ENCODE measurements around the gene ATP6V1G3. TPM values are rescaled to one million over a fixed set of nuclear protein-coding genes. Genes with fewer than 3 reads are reported as not detected.

Gene ATP6V1G3
- total RNA-seq, 1 donor from 2014 or later: not detected

GRCh38 chr1:198563583-198563982, 23.1 kb upstream of the ATP6V1G3 start:
- no peaks in the 10 kb centered on the region for H3K36me3 ChIP-seq
- H3K36me3 Mint-ChIP-seq: no peaks in the 10 kb centered on the region
- no peak overlapping the region for H3K4me3 Mint-ChIP-seq
- no peak overlapping the region for H3K9ac ChIP-seq
- H3K4me1 ChIP-seq: no peaks in the 10 kb centered on the region
- no peak overlapping the region for H3K27ac ChIP-seq
- no peak overlapping the region for H3K27ac Mint-ChIP-seq
- H3K27me3 ChIP-seq: no peaks in the 10 kb centered on the region
- no peaks in the 10 kb centered on the region for H3K79me2 ChIP-seq (ENCODE audit: low read depth)
- no peaks in the 10 kb centered on the region for H3K4me1 Mint-ChIP-seq
- TF ChIP-seq EZH2phosphoT487 (IDR thresholded peaks at IDR 0.05) (no peak), EZH2 (IDR thresholded peaks at IDR 0.05) (no peak), CTCF (IDR thresholded peaks at IDR 0.05) (no peak)
- H3K4me2 ChIP-seq: no peak overlapping the region
- DNase-seq (ENCODE audit: low spot score): no peak
- H3K27me3 Mint-ChIP-seq (ENCODE audit: insufficient read depth, low read depth): no peaks in the 10 kb centered on the region
- no peaks in the 10 kb centered on the region for H4K20me1 ChIP-seq (ENCODE audit: low read depth)
- no peak overlapping the region for H2AFZ ChIP-seq (replicated peaks)
- H3K9me3 Mint-ChIP-seq: peaks cover 2% of the 10 kb centered on the region
- no peaks in the 10 kb centered on the region for H3F3A ChIP-seq (ENCODE audit: low read depth)
- H3K9me3 ChIP-seq (ENCODE audit: low read depth): no peaks in the 10 kb centered on the region
- no peak overlapping the region for H3K4me3 ChIP-seq

GRCh38 chr1:198560161-198560560, 19.7 kb upstream of the ATP6V1G3 start:
- Histone ChIP-seq H3K36me3 (no peaks in the 10 kb centered on the region), H3K27ac (no peak overlapping the region), H3K79me2 (ENCODE audit: low read depth) (no peaks in the 10 kb centered on the region), H2AFZ (replicated peaks) (no peak overlapping the region), H3K27me3 (no peaks in the 10 kb centered on the region), H3K9me3 (ENCODE audit: low read depth) (no peaks in the 10 kb centered on the region), H4K20me1 (ENCODE audit: low read depth) (no peaks in the 10 kb centered on the region), H3K4me3 (no peak overlapping the region), H3K4me1 (no peaks in the 10 kb centered on the region), H3K9ac (no peak overlapping the region), H3K4me2 (no peak overlapping the region), H3F3A (ENCODE audit: low read depth) (no peaks in the 10 kb centered on the region)
- H3K27ac Mint-ChIP-seq: no peak overlapping the region
- no peaks in the 10 kb centered on the region for H3K9me3 Mint-ChIP-seq
- H3K4me3 Mint-ChIP-seq: no peak overlapping the region
- DNase-seq (ENCODE audit: low spot score): no peak
- H3K27me3 Mint-ChIP-seq (ENCODE audit: insufficient read depth, low read depth): no peaks in the 10 kb centered on the region
- no peak for TF ChIP-seq CTCF (IDR thresholded peaks at IDR 0.05)
- TF ChIP-seq EZH2 (IDR thresholded peaks at IDR 0.05): no peak
- no peak for TF ChIP-seq EZH2phosphoT487 (IDR thresholded peaks at IDR 0.05)
- H3K4me1 Mint-ChIP-seq: no peaks in the 10 kb centered on the region
- H3K36me3 Mint-ChIP-seq: no peaks in the 10 kb centered on the region

- Histone ChIP-seq H2AFZ (replicated peaks) (no peak overlapping the region), H4K20me1 (ENCODE audit: low read depth) (no peaks in the 10 kb centered on the region), H3K4me3 (no peak overlapping the region), H3K9me3 (ENCODE audit: low read depth) (no peaks in the 10 kb centered on the region), H3K79me2 (ENCODE audit: low read depth) (no peaks in the 10 kb centered on the region), H3K36me3 (no peaks in the 10 kb centered on the region), H3K27ac (no peak overlapping the region), H3F3A (ENCODE audit: low read depth) (no peaks in the 10 kb centered on the region), H3K4me2 (no peak overlapping the region), H3K27me3 (no peaks in the 10 kb centered on the region), H3K4me1 (no peaks in the 10 kb centered on the region), H3K9ac (no peak overlapping the region)
- H3K27me3 Mint-ChIP-seq (ENCODE audit: insufficient read depth, low read depth): no peaks in the 10 kb centered on the region
- TF ChIP-seq CTCF (IDR thresholded peaks at IDR 0.05): no peak
- no peak for TF ChIP-seq EZH2phosphoT487 (IDR thresholded peaks at IDR 0.05)
- no peak for TF ChIP-seq EZH2 (IDR thresholded peaks at IDR 0.05)
- no peaks in the 10 kb centered on the region for H3K36me3 Mint-ChIP-seq
- DNase-seq (ENCODE audit: low spot score): no peak
- no peak overlapping the region for H3K4me3 Mint-ChIP-seq
- H3K4me1 Mint-ChIP-seq: no peaks in the 10 kb centered on the region
- H3K27ac Mint-ChIP-seq: no peak overlapping the region
- H3K9me3 Mint-ChIP-seq: no peaks in the 10 kb centered on the region
These were observed 18.9 kb upstream of the ATP6V1G3 start for GRCh38 chr1:198559362-198559761.
